HFF-Myc (cell line): ENCODE data around the gene BDKRB2.

Experiments used
- DNase-seq: peaks from one replicate; pipeline ENCODE4 v3.0.0-alpha.2; 2011; ENCODE audit warnings: low read depth; ENCODE audit errors: extremely low read depth
- H3K4me3 ChIP-seq: replicated peaks from 2 replicates; pipeline ENCODE4 v1.5.1; 2011; ENCODE audit warnings: low read depth, mild to moderate bottlenecking, control low read depth, low read length
- TF ChIP-seq, protein P1 (sequence below): IDR thresholded peaks from 2 replicates; pipeline ENCODE4 v1.5.1; 2012; ENCODE audit warnings: mild to moderate bottlenecking, low read depth, low read length, control low read depth; ENCODE audit errors: missing control alignments

BDKRB2 gene

GRCh38 chr14:96194657-96195431, 9.8 kb upstream of the BDKRB2 start:
- TF ChIP-seq, protein P1, sequence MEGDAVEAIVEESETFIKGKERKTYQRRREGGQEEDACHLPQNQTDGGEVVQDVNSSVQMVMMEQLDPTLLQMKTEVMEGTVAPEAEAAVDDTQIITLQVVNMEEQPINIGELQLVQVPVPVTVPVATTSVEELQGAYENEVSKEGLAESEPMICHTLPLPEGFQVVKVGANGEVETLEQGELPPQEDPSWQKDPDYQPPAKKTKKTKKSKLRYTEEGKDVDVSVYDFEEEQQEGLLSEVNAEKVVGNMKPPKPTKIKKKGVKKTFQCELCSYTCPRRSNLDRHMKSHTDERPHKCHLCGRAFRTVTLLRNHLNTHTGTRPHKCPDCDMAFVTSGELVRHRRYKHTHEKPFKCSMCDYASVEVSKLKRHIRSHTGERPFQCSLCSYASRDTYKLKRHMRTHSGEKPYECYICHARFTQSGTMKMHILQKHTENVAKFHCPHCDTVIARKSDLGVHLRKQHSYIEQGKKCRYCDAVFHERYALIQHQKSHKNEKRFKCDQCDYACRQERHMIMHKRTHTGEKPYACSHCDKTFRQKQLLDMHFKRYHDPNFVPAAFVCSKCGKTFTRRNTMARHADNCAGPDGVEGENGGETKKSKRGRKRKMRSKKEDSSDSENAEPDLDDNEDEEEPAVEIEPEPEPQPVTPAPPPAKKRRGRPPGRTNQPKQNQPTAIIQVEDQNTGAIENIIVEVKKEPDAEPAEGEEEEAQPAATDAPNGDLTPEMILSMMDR: no peak
- no peak for DNase-seq
- H3K4me3 ChIP-seq: no peak overlapping the region

GRCh38 chr14:96195441-96196081, 9.1 kb upstream of the BDKRB2 start:
- H3K4me3 ChIP-seq: no peak overlapping the region
- DNase-seq: no peak
- TF ChIP-seq, protein P1: no peak

DNA sequence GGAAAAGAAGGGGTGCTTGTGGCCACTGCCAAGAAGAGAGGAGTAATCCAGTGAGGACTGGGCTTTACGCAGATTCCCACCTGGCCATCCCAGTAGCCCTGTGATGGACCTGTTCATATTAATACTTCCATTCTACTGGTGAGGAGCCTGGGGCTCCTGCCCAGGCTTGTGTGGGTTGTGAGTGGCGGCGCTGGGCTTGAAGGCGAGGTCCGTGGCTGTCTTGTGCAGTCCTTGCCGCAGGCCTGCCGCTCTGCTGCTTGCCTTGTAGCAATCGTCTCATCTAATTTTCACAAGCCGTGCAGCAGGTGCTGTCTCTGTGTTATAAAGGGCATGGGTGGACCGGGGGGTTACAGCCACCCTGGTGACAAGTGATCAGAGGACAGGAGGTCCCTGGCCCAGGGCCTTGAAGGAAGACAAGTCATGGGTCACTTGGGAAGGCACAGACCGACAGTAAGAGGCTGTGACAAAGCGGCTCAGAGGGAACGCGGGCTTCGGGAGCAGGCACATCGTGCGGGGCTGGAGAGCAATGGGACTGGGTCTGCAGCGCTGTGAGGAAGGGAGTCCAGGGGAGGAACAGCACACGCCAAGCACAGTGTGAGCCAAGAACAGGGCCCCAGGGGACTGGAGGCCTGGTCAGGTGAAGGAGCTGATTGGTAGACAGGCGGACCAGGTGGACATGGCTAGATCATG, 7.3 kb upstream of the BDKRB2 start:
- H3K4me3 ChIP-seq: no peak overlapping the region
- TF ChIP-seq, protein P1: no peak
- DNase-seq: no peak

DNA sequence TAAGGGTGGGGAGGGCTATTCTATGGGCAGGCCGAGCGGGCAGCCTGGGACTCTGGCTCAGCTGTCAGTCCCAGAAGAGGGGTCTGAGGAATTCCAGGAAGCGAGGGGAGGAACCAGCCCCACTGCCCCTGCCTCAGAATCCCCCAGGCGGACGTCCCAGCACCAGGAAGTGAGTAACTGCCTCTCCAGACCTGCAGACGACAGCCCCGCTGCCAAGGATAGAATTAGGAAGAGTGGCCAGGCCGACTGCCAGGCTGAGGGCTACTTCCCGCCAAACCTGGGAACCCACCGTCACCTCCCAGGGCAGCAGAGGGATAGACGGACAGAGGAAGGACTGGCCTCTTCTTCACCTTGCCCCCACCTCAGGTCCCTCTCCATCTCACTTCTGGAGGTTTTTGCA, 6.7 kb upstream of the BDKRB2 start:
- no peak overlapping the region for H3K4me3 ChIP-seq
- TF ChIP-seq, protein P1: no peak
- no peak for DNase-seq

DNA sequence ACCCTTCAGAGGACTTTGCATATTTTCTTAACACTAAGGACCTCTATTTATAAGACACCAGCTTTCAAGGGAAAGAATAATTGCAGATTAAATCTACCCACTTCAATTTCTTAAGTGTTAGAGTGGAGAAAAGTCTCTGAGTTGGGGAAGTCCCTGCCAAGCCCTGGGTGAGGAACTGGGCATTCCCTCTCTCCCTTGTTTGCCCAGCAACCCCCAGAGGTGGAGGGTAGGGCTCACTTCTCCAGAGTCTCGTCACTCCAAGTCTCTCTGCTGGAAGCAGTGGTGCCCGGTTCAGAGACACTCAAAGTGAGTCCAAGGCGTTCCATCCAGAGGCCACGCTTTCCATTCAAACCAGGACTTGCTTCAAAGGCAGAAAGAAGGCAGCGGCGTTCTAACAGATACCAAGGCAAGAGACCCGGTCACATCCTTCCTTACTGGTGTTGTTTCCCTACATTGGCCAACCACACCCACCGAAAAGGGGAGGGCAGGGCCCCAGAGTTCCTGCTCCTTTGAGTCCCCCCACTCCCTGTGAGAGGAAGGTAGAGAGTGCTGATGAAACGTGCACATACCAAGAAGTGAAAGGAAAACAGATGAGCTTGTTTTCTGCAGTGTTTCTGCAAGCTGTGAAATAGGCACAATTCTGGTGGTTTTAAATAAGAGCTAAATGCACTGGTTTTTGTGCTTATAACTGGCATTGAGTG, 6.1 kb upstream of the BDKRB2 start:
- H3K4me3 ChIP-seq: no peak overlapping the region
- TF ChIP-seq, protein P1: no peak
- no peak for DNase-seq

DNA sequence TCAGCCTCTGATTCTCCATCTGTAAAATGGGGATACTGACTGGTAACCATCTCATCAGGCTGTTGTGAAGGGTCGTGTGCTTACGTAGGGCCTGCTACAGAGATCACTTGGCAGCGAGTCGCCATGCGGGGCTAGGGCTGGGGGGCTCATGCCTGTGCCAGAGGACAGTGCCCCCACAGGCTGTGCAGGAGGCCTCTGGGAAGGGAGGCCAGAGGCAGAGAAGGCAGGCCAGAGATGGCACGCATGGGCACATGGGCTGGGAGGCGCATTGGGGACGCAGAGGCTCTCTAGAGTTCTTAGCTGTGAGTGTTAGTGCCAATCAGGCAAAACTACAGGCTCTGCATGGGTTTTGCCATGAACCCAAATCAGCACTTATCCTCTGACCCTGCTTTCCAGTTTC, 3.5 kb upstream of the BDKRB2 start:
- DNase-seq: no peak
- no peak overlapping the region for H3K4me3 ChIP-seq
- TF ChIP-seq, protein P1: no peak
